ENCODE data around the gene SLC24A1. TPM values are rescaled to one million over a fixed set of nuclear protein-coding genes. Genes with fewer than 3 reads are reported as not detected.

The SLC24A1 gene
- polyA plus RNA-seq, 1 donor (not counting 4 experiments of a cell fraction or from before 2014, with no cell fraction given): 4.0 TPM

DNA sequence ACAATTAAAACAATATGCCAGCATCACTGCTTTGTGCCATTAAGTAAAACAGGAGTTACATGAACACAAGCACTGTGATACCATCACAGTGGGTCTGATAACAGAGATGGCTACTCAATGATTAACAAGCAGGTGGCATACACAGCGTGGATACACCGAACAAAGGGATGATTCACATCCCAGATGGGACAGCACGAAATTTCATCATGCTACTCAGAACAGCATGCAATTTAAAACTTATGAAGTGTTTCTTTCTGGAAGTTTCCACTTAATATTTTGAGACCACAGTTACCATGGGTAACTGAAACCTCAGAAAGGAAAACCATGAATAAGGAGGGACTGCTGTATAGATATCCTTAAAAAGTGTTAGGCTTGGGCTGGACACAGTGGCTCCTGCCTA, 44.5 kb downstream of the SLC24A1 start:
- Histone ChIP-seq H3K4me1 (ENCODE audit: control insufficient read depth, extremely low read depth, insufficient read depth, low read length) (no peaks in the 10 kb centered on the region), H3K79me2 (ENCODE audit: control insufficient read depth, insufficient read depth, low read length) (no peaks in the 10 kb centered on the region), H3K27ac (ENCODE audit: control insufficient read depth, insufficient read depth, low read length) (peak overlapping the region; percentile 40), H3K9ac (ENCODE audit: control insufficient read depth, extremely low read depth, insufficient read depth, low read length) (no peak overlapping the region), H3K9me1 (ENCODE audit: control insufficient read depth, extremely low read depth, insufficient read depth, low read length) (no peaks in the 10 kb centered on the region), H2AFZ (ENCODE audit: control insufficient read depth, low read length) (no peak overlapping the region), H3K36me3 (ENCODE audit: control insufficient read depth in 2 of 2, extremely low read depth in 1 of 2, insufficient read depth in 2 of 2, low read length in 2 of 2) (peaks cover 0 to 1% of the 10 kb centered on the region in 2 experiments), H3K27me3 (ENCODE audit: control insufficient read depth, extremely low read depth, insufficient read depth, low read length) (no peaks in the 10 kb centered on the region), H3K4me2 (ENCODE audit: control insufficient read depth, extremely low read depth, insufficient read depth, low read depth, low read length) (no peak overlapping the region), H3K4me3 (ENCODE audit: control insufficient read depth in 2 of 3, extremely low read depth in 1 of 3, insufficient read depth in 2 of 3, low read depth in 1 of 3, low read length in 3 of 3) (no peak overlapping the region), H4K20me1 (ENCODE audit: control insufficient read depth, extremely low read depth, insufficient read depth, low read length) (no peaks in the 10 kb centered on the region), H3K9me3 (ENCODE audit: control insufficient read depth, low read depth, low read length) (no peaks in the 10 kb centered on the region)
- FAIRE-seq (no peak), DNase-seq (ENCODE audit: low read depth, low spot score) (no peak)
- no peak for TF ChIP-seq EZH2 (IDR thresholded peaks at IDR 0.05; ENCODE audit: low read length)
- TF ChIP-seq, protein P1, sequence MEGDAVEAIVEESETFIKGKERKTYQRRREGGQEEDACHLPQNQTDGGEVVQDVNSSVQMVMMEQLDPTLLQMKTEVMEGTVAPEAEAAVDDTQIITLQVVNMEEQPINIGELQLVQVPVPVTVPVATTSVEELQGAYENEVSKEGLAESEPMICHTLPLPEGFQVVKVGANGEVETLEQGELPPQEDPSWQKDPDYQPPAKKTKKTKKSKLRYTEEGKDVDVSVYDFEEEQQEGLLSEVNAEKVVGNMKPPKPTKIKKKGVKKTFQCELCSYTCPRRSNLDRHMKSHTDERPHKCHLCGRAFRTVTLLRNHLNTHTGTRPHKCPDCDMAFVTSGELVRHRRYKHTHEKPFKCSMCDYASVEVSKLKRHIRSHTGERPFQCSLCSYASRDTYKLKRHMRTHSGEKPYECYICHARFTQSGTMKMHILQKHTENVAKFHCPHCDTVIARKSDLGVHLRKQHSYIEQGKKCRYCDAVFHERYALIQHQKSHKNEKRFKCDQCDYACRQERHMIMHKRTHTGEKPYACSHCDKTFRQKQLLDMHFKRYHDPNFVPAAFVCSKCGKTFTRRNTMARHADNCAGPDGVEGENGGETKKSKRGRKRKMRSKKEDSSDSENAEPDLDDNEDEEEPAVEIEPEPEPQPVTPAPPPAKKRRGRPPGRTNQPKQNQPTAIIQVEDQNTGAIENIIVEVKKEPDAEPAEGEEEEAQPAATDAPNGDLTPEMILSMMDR (optimal IDR thresholded peaks at IDR 0.05 in 1 of 3, IDR thresholded peaks at IDR 0.05 in 1 of 3, conservative IDR thresholded peaks at IDR 0.05 in 1 of 3; ENCODE audit: extremely low read depth in 1 of 3, insufficient read depth in 2 of 3, low read length in 3 of 3): no peak
- dilution Hi-C loops (cut with MboI; ENCODE audit: extremely low pct_ligation_motif_present, low sequenced_read_pairs): no loop called here

DNA sequence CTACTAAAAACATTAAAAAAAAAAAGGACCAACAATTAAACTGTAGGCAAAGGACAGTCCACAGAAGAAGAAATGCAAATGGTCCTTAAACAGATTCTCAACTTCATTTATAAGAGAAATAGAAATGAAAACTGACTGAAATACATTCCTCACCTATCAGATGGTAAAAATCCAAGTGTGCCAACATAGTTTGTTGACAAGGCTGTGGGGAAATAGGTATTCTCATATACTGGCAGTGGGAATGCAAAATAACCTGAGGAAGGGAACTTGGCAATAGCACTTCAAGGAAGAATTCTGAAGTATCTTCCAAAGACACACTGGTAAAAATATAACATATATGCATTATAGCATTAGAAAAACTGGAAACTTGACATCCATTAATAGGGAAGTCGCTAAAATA, 53.8 kb downstream of the SLC24A1 start:
- Histone ChIP-seq H3K4me1 (ENCODE audit: control insufficient read depth, extremely low read depth, insufficient read depth, low read length) (no peaks in the 10 kb centered on the region), H3K4me2 (ENCODE audit: control insufficient read depth, extremely low read depth, insufficient read depth, low read depth, low read length) (no peak overlapping the region), H3K36me3 (ENCODE audit: control insufficient read depth in 2 of 2, extremely low read depth in 1 of 2, insufficient read depth in 2 of 2, low read length in 2 of 2) (no peaks in the 10 kb centered on the region), H3K9me1 (ENCODE audit: control insufficient read depth, extremely low read depth, insufficient read depth, low read length) (no peaks in the 10 kb centered on the region), H4K20me1 (ENCODE audit: control insufficient read depth, extremely low read depth, insufficient read depth, low read length) (no peaks in the 10 kb centered on the region), H3K9me3 (ENCODE audit: control insufficient read depth, low read depth, low read length) (no peaks in the 10 kb centered on the region), H3K4me3 (ENCODE audit: control insufficient read depth in 2 of 3, extremely low read depth in 1 of 3, insufficient read depth in 2 of 3, low read depth in 1 of 3, low read length in 3 of 3) (no peak overlapping the region), H3K79me2 (ENCODE audit: control insufficient read depth, insufficient read depth, low read length) (no peaks in the 10 kb centered on the region), H3K27ac (ENCODE audit: control insufficient read depth, insufficient read depth, low read length) (no peak overlapping the region), H3K9ac (ENCODE audit: control insufficient read depth, extremely low read depth, insufficient read depth, low read length) (no peak overlapping the region), H2AFZ (ENCODE audit: control insufficient read depth, low read length) (no peak overlapping the region), H3K27me3 (ENCODE audit: control insufficient read depth, extremely low read depth, insufficient read depth, low read length) (no peaks in the 10 kb centered on the region)
- DNase-seq (ENCODE audit: low read depth, low spot score) (no peak), FAIRE-seq (no peak)
- no peak for TF ChIP-seq EZH2 (IDR thresholded peaks at IDR 0.05; ENCODE audit: low read length)
- TF ChIP-seq, protein P1 (optimal IDR thresholded peaks at IDR 0.05 in 1 of 3, IDR thresholded peaks at IDR 0.05 in 1 of 3, conservative IDR thresholded peaks at IDR 0.05 in 1 of 3; ENCODE audit: extremely low read depth in 1 of 3, insufficient read depth in 2 of 3, low read length in 3 of 3): no peak
- dilution Hi-C loops (cut with MboI; ENCODE audit: extremely low pct_ligation_motif_present, low sequenced_read_pairs): no loop called here

All from keratinocyte (primary cell).